ENCODE measurements around the gene PDE4D.

PDE4D gene

GRCh38 chr5:59071755-59072549 is 821.6 kb downstream of the PDE4D start:
- Histone ChIP-seq H2BK5ac (ENCODE audit: low read length) (no peak overlapping the region), H3K27ac (replicated peaks; ENCODE audit: low read length) (no peak overlapping the region), H3K36me3 (replicated peaks in 1 of 2; ENCODE audit: control insufficient read depth in 2 of 2, insufficient read depth in 2 of 2, low read length in 2 of 2) (no peaks in the 10 kb centered on the region), H3K23ac (ENCODE audit: low read depth, low read length, poor library complexity) (no peak overlapping the region), H3K4ac (ENCODE audit: low read length) (no peak overlapping the region), H2BK15ac (ENCODE audit: low read length) (no peak overlapping the region), H3K4me3 (ENCODE audit: low read length in 2 of 2) (no peak overlapping the region), H3K27me3 (ENCODE audit: control insufficient read depth in 3 of 3, insufficient read depth in 3 of 3, low read depth in 1 of 3, low read length in 3 of 3) (no peaks in the 10 kb centered on the region), H3K4me1 (ENCODE audit: control insufficient read depth in 2 of 2, insufficient read depth in 1 of 2, low read depth in 1 of 2, low read length in 2 of 2) (peaks cover 0 to 2% of the 10 kb centered on the region in 2 donors), H4K8ac (ENCODE audit: low read depth, low read length) (no peak overlapping the region), H3K4me2 (ENCODE audit: insufficient read depth, low read length, poor library complexity, severe bottlenecking) (no peak overlapping the region), H4K91ac (ENCODE audit: low read depth, low read length, poor library complexity) (no peak overlapping the region), H3K18ac (ENCODE audit: low read length) (no peak overlapping the region), H3K9ac (ENCODE audit: low read depth, low read length, poor library complexity) (no peak overlapping the region), H3K14ac (ENCODE audit: low read length) (no peak overlapping the region), H3K9me3 (replicated peaks in 1 of 2; ENCODE audit: control insufficient read depth in 2 of 2, insufficient read depth in 1 of 2, low read depth in 1 of 2, low read length in 2 of 2) (no peaks in the 10 kb centered on the region), H3K79me1 (ENCODE audit: low read depth, low read length) (no peaks in the 10 kb centered on the region), H2BK12ac (ENCODE audit: low read length) (no peak overlapping the region), H2BK120ac (ENCODE audit: low read depth, low read length) (no peak overlapping the region), H2AFZ (ENCODE audit: low read length) (no peak overlapping the region), H2AK5ac (ENCODE audit: low read depth, low read length) (no peak overlapping the region)
- no peak for DNase-seq (ENCODE audit: low spot score)
- WGBS, 2 donors (ENCODE audit: extremely low coverage in 2 of 2, insufficient read length in 2 of 2, insufficient replicate concordance in 1 of 2): no CpG with 5 or more reads among the region's 12 CpGs

- WGBS, 2 donors (ENCODE audit: extremely low coverage in 2 of 2, insufficient read length in 2 of 2, insufficient replicate concordance in 1 of 2): no CpG with 5 or more reads among the region's 2 CpGs
- peaks cover 0 to 2% of the 10 kb centered on the region in 2 donors for H3K4me1 ChIP-seq (ENCODE audit: control insufficient read depth in 2 of 2, insufficient read depth in 1 of 2, low read depth in 1 of 2, low read length in 2 of 2)
Observed at GRCh38 chr5:59069438-59070079, 824.0 kb downstream of the PDE4D start.

GRCh38 chr5:59067956-59068656 is 825.4 kb downstream of the PDE4D start:
- no peak for DNase-seq (ENCODE audit: low spot score)
- no CpG with 5 or more reads among the region's 4 CpGs for WGBS, 2 donors (ENCODE audit: extremely low coverage in 2 of 2, insufficient read length in 2 of 2, insufficient replicate concordance in 1 of 2)
- H2AFZ ChIP-seq (ENCODE audit: low read length): no peak overlapping the region
- no peak overlapping the region for H3K14ac ChIP-seq (ENCODE audit: low read length)
- H3K79me1 ChIP-seq (ENCODE audit: low read depth, low read length): no peaks in the 10 kb centered on the region
- H3K36me3 ChIP-seq (replicated peaks in 1 of 2; ENCODE audit: control insufficient read depth in 2 of 2, insufficient read depth in 2 of 2, low read length in 2 of 2): no peaks in the 10 kb centered on the region
- H3K9ac ChIP-seq (ENCODE audit: low read depth, low read length, poor library complexity): no peak overlapping the region
- no peak overlapping the region for H2AK5ac ChIP-seq (ENCODE audit: low read depth, low read length)
- no peak overlapping the region for H3K4me3 ChIP-seq (ENCODE audit: low read length in 2 of 2)
- no peak overlapping the region for H3K18ac ChIP-seq (ENCODE audit: low read length)
- H2BK5ac ChIP-seq (ENCODE audit: low read length): no peak overlapping the region
- H2BK15ac ChIP-seq (ENCODE audit: low read length): no peak overlapping the region
- H3K27ac ChIP-seq (replicated peaks; ENCODE audit: low read length): no peak overlapping the region
- H2BK120ac ChIP-seq (ENCODE audit: low read depth, low read length): no peak overlapping the region
- H3K27me3 ChIP-seq (ENCODE audit: control insufficient read depth in 3 of 3, insufficient read depth in 3 of 3, low read depth in 1 of 3, low read length in 3 of 3): no peaks in the 10 kb centered on the region
- no peak overlapping the region for H4K8ac ChIP-seq (ENCODE audit: low read depth, low read length)
- no peak overlapping the region for H3K23ac ChIP-seq (ENCODE audit: low read depth, low read length, poor library complexity)
- H2BK12ac ChIP-seq (ENCODE audit: low read length): no peak overlapping the region
- no peak overlapping the region for H3K4me2 ChIP-seq (ENCODE audit: insufficient read depth, low read length, poor library complexity, severe bottlenecking)
- no peak overlapping the region for H3K4ac ChIP-seq (ENCODE audit: low read length)
- H3K9me3 ChIP-seq (replicated peaks in 1 of 2; ENCODE audit: control insufficient read depth in 2 of 2, insufficient read depth in 1 of 2, low read depth in 1 of 2, low read length in 2 of 2): no peaks in the 10 kb centered on the region
- no peak overlapping the region for H4K91ac ChIP-seq (ENCODE audit: low read depth, low read length, poor library complexity)
- peaks cover 0 to under 1% of the 10 kb centered on the region in 2 donors for H3K4me1 ChIP-seq (ENCODE audit: control insufficient read depth in 2 of 2, insufficient read depth in 1 of 2, low read depth in 1 of 2, low read length in 2 of 2)

More at GRCh38 chr5:59069438-59070079, 824.0 kb downstream of the PDE4D start:
- H2BK15ac ChIP-seq (ENCODE audit: low read length): no peak overlapping the region
- H3K9me3 ChIP-seq (replicated peaks in 1 of 2; ENCODE audit: control insufficient read depth in 2 of 2, insufficient read depth in 1 of 2, low read depth in 1 of 2, low read length in 2 of 2): no peaks in the 10 kb centered on the region
- peak; percentile 8 for DNase-seq (ENCODE audit: low spot score)
- no peak overlapping the region for H2BK12ac ChIP-seq (ENCODE audit: low read length)
- H3K9ac ChIP-seq (ENCODE audit: low read depth, low read length, poor library complexity): no peak overlapping the region
- H3K18ac ChIP-seq (ENCODE audit: low read length): no peak overlapping the region
- no peak overlapping the region for H3K14ac ChIP-seq (ENCODE audit: low read length)
- no peak overlapping the region for H2BK120ac ChIP-seq (ENCODE audit: low read depth, low read length)
- no peak overlapping the region for H3K4ac ChIP-seq (ENCODE audit: low read length)
- no peak overlapping the region for H2BK5ac ChIP-seq (ENCODE audit: low read length)
- no peak overlapping the region for H3K27ac ChIP-seq (replicated peaks; ENCODE audit: low read length)
- H2AFZ ChIP-seq (ENCODE audit: low read length): no peak overlapping the region
- H3K27me3 ChIP-seq (ENCODE audit: control insufficient read depth in 3 of 3, insufficient read depth in 3 of 3, low read depth in 1 of 3, low read length in 3 of 3): no peaks in the 10 kb centered on the region
- H4K8ac ChIP-seq (ENCODE audit: low read depth, low read length): no peak overlapping the region
- H4K91ac ChIP-seq (ENCODE audit: low read depth, low read length, poor library complexity): no peak overlapping the region
- no peak overlapping the region for H3K23ac ChIP-seq (ENCODE audit: low read depth, low read length, poor library complexity)
- H2AK5ac ChIP-seq (ENCODE audit: low read depth, low read length): no peak overlapping the region
- no peak overlapping the region for H3K4me3 ChIP-seq (ENCODE audit: low read length in 2 of 2)
- H3K4me2 ChIP-seq (ENCODE audit: insufficient read depth, low read length, poor library complexity, severe bottlenecking): no peak overlapping the region
- H3K36me3 ChIP-seq (replicated peaks in 1 of 2; ENCODE audit: control insufficient read depth in 2 of 2, insufficient read depth in 2 of 2, low read length in 2 of 2): no peaks in the 10 kb centered on the region
- H3K79me1 ChIP-seq (ENCODE audit: low read depth, low read length): no peaks in the 10 kb centered on the region
